HepG2 (cell line): ENCODE results near the gene FAM81B. TPM values are rescaled to one million over a fixed set of nuclear protein-coding genes. Genes with fewer than 3 reads are reported as not detected.

Experiments used
- ATAC-seq: fragments of 200-7000 bp; cut with Tn5 transposase; 3 replicates; pipeline ENCODE4 v1.9.1; 2020; ENCODE audit warnings: mild to moderate bottlenecking, moderate library complexity
- BruUV-seq: library from RNA; stranded (reverse); fragments of 400-500 nt; replicated peaks from 2 replicates; lab custom pipeline; 2021; lab: Mats Ljungman, UMichigan
- CTCF ChIA-PET: fragments of 300-600 bp; formaldehyde crosslinking; extraction: SDS; loops from one replicate; lab custom pipeline; 2021; ENCODE audit warnings: low total read pairs, inconsistent platforms, low intra/inter-chr PET ratio; lab: Yijun Ruan, JAX
- POLR2A ChIA-PET: fragments of 350-600 bp; sonication (Branson Sonifier 250); formaldehyde crosslinking; loops from one replicate; lab custom pipeline; 2020; ENCODE audit warnings: antibody characterized with exemption, inconsistent platforms; lab: Yijun Ruan, JAX
- DNase-seq: peaks from one replicate; pipeline ENCODE4 v3.0.0-alpha.2; 2015; ENCODE audit warnings: low spot score
- FAIRE-seq: peaks from 3 replicates; lab custom pipeline; 2011; peaks lifted over from hg19 to GRCh38; lab: Jason Lieb, UNC
- H2AFZ ChIP-seq: one replicate; pipeline ENCODE4 v1.6.1; 2011; ENCODE audit warnings: low read length, inconsistent platforms
- H3K27ac ChIP-seq: fragments of 300-600 bp; 3 replicates; pipeline ENCODE4 v1.8.0; 2011; ENCODE audit warnings: mixed run types, mild to moderate bottlenecking, mixed read lengths, low read length, inconsistent platforms; ENCODE audit not compliant: insufficient read depth; ENCODE audit errors: extremely low read length
- H3K27me3 ChIP-seq, 2 experiments: fragments of 200-600 bp in 1 of 2; 2 replicates in 1 of 2; 3 replicates in 1 of 2; pipeline versions ENCODE4 v1.6.0 to v1.8.0; 2011; ENCODE audit warnings: low read length in 2 of 2, mild to moderate bottlenecking in 2 of 2, moderate library complexity in 2 of 2, inconsistent platforms in 1 of 2; ENCODE audit not compliant: insufficient read depth in 2 of 2, control insufficient read depth in 1 of 2
- H3K36me3 ChIP-seq, 2 experiments: fragments of 200-600 bp in 1 of 2; replicated peaks in 1 of 2; 2 replicates in 1 of 2; 3 replicates in 1 of 2; pipeline versions ENCODE4 v1.5.1 to v1.8.0; 2011; ENCODE audit warnings: low read length in 2 of 2, inconsistent platforms in 1 of 2; ENCODE audit not compliant: insufficient read depth in 2 of 2, control insufficient read depth in 1 of 2
- H3K4me1 ChIP-seq: 2 replicates; pipeline ENCODE4 v1.5.1; 2012; ENCODE audit warnings: low read length, inconsistent platforms; ENCODE audit not compliant: insufficient read depth
- H3K4me2 ChIP-seq: 2 replicates; pipeline ENCODE4 v1.6.0; 2011; ENCODE audit warnings: low read depth, low read length, inconsistent platforms
- H3K4me3 ChIP-seq, 3 experiments: fragments of 200-600 bp in 1 of 3; sonication (generic), shearing (Covaris generic) in 1 of 3; replicated peaks in 1 of 3; 2 replicates each; pipeline ENCODE4 v1.5.1; 2011 to 2016; ENCODE audit warnings: low read length in 3 of 3, inconsistent platforms in 2 of 3, low read depth in 2 of 3, mild to moderate bottlenecking in 2 of 3, control low read depth in 1 of 3, mixed read lengths in 1 of 3; ENCODE audit not compliant: insufficient read depth in 1 of 3
- H3K79me2 ChIP-seq: one replicate; pipeline ENCODE4 v1.6.1; 2011; ENCODE audit warnings: low read length, inconsistent platforms; ENCODE audit not compliant: insufficient read depth
- H3K9ac ChIP-seq: 2 replicates; pipeline ENCODE4 v1.6.0; 2011; ENCODE audit warnings: mild to moderate bottlenecking, low read depth, low read length, inconsistent platforms; ENCODE audit not compliant: insufficient read depth
- H3K9me3 ChIP-seq: 2 replicates; pipeline ENCODE4 v1.5.1; 2012; ENCODE audit warnings: mild to moderate bottlenecking, low read length
- H4K20me1 ChIP-seq: 2 replicates; pipeline ENCODE4 v1.6.0; 2011; ENCODE audit warnings: inconsistent platforms, mild to moderate bottlenecking, low read length, moderate library complexity; ENCODE audit not compliant: insufficient read depth
- AKAP8 ChIP-seq: sonication (generic); formaldehyde crosslinking; IDR thresholded peaks from 2 replicates; pipeline ENCODE4 v1.5.1; 2020; ENCODE audit warnings: mild to moderate bottlenecking, missing genetic modification reagents
- E2F5 ChIP-seq: sonication (generic); formaldehyde crosslinking; conservative IDR thresholded peaks from 2 replicates; pipeline ENCODE4 v1.4.0; 2020; ENCODE audit warnings: missing genetic modification reagents
- FOXO1 ChIP-seq: sonication (generic); formaldehyde crosslinking; IDR thresholded peaks from 2 replicates; pipeline ENCODE4 v1.4.0; 2020; ENCODE audit warnings: missing genetic modification reagents
- HOXA7 ChIP-seq: sonication (generic); formaldehyde crosslinking; IDR thresholded peaks from 2 replicates; pipeline ENCODE4 v1.8.1; 2022; ENCODE audit warnings: mild to moderate bottlenecking, missing genetic modification reagents, moderate library complexity
- KAT7 ChIP-seq: IDR thresholded peaks from 2 replicates; pipeline ENCODE4 v1.6.1; 2018; ENCODE audit warnings: borderline replicate concordance, missing compliant biosample characterization
- NFAT5 ChIP-seq: sonication (generic); formaldehyde crosslinking; IDR thresholded peaks from 2 replicates; pipeline ENCODE4 v1.4.0; 2020; ENCODE audit warnings: missing genetic modification reagents
- TRIM22 ChIP-seq: fragments of 450-650 bp; IDR thresholded peaks from 2 replicates; pipeline ENCODE4 v1.6.1; 2017
- ZNF350 ChIP-seq: sonication (generic); formaldehyde crosslinking; IDR thresholded peaks from 2 replicates; pipeline ENCODE4 v1.4.0; 2020; ENCODE audit warnings: mild to moderate bottlenecking, low read depth, missing genetic modification reagents, borderline replicate concordance
- ZNF383 ChIP-seq: sonication (generic); formaldehyde crosslinking; IDR thresholded peaks from 2 replicates; pipeline ENCODE4 v1.4.0; 2020; ENCODE audit warnings: missing genetic modification reagents, mild to moderate bottlenecking, borderline replicate concordance
- ZNF7 ChIP-seq: IDR thresholded peaks from 2 replicates; pipeline ENCODE4 v1.6.1; 2016; ENCODE audit warnings: missing biosample characterization, missing genetic modification reagents
- ZNF83 ChIP-seq: sonication (generic); formaldehyde crosslinking; IDR thresholded peaks from 2 replicates; pipeline ENCODE4 v1.4.0; 2020; ENCODE audit warnings: missing genetic modification reagents, mild to moderate bottlenecking, borderline replicate concordance
- WGBS: methylation state at CpG from one replicate; pipeline ENCODE4 v1.1.6; 2017; ENCODE audit warnings: low lambda C conversion rate; 5-methylcytosine and 5-hydroxymethylcytosine counted together
- in situ Hi-C: cut with HindIII; loops from 2 replicates; pipeline ENCODE4 v1.10.0; 2017; ENCODE audit warnings: low pct_unique_long_range_greater_than_20kb; ENCODE audit not compliant: extremely low pct_ligation_motif_present
- intact Hi-C: fragments of 100-400 bp; cut with micrococcal nuclease; formaldehyde crosslinking; loops from one replicate; pipeline ENCODE4 v1.10.0; 2022; ENCODE audit not compliant: unreplicated experiment
- polyA plus RNA-seq, 8 experiments: library from polyadenylated mRNA; depleted of rRNA in 3 of 8; stranded (reverse) in 7 of 8; unstranded in 1 of 8; fragments of >200 nt; fragmentation: Illumina TruSeq in 4 of 8; extraction: Trizol in 4 of 8; gene quantifications; 2 replicates each; pipeline versions ENCODE4 v1.2.1 to v1.2.3, GENCODE V29; 2011 to 2016; ENCODE audit warnings: low read depth in 4 of 8, missing spikeins in 1 of 8, mixed read lengths in 1 of 8; ENCODE audit not compliant: insufficient read depth in 1 of 8
- total RNA-seq, 5 experiments: library from RNA; depleted of rRNA; stranded (reverse); fragments of >200 nt; fragmentation: Illumina TruSeq; extraction: Trizol; gene quantifications; 2 replicates each; pipeline ENCODE4 v1.2.3, GENCODE V29; 2016; ENCODE audit warnings: low read depth in 1 of 5

The FAM81B gene
- total and polyA plus RNA-seq, 2 of the 13 experiments (the other 11 are each of a cell fraction or from before 2014, with no cell fraction given): not detected

GRCh38 chr5:95449460-95449859 lies 58.3 kb downstream of the FAM81B start:
- no peak for FAIRE-seq
- no peak overlapping the region for H2AFZ ChIP-seq
- H3K27me3 ChIP-seq: no peaks in the 10 kb centered on the region
- H3K4me3 ChIP-seq: no peak overlapping the region
- ATAC-seq: 0 out of 3 replicates have a peak, but pooled peaks have one; percentile 38
- no peaks in the 10 kb centered on the region for H3K36me3 ChIP-seq
- H3K9ac ChIP-seq: no peak overlapping the region
- no peaks in the 10 kb centered on the region for H3K9me3 ChIP-seq
- no peaks in the 10 kb centered on the region for H3K4me1 ChIP-seq
- H3K79me2 ChIP-seq: no peaks in the 10 kb centered on the region
- in situ Hi-C loops: no loop called here
- 2% methylated on average over 2 of the region's 2 CpGs for WGBS
- no peaks in the 10 kb centered on the region for H4K20me1 ChIP-seq
- H3K4me2 ChIP-seq: no peak overlapping the region
- no peak overlapping the region for H3K27ac ChIP-seq
- ChIA-PET CTCF (no interaction called here), POLR2A (no interaction called here)
- intact Hi-C loops: no loop called here
- TF ChIP-seq ZNF7: peak; percentile 94
- TF ChIP-seq E2F5 (CRISPR knock-in tag): no peak
- no peak for DNase-seq
- no TSS peak for BruUV-seq

GRCh38 chr5:95454536-95454935 lies 63.4 kb downstream of the FAM81B start:
- no peak for TF ChIP-seq FOXO1 (CRISPR knock-in tag)
- TF ChIP-seq AKAP8 (CRISPR knock-in tag): no peak
- no peak for TF ChIP-seq HOXA7 (CRISPR knock-in tag)
- TF ChIP-seq TRIM22: no peak
- no peak for TF ChIP-seq KAT7
- no peak for TF ChIP-seq ZNF383 (CRISPR knock-in tag)
- no peak for TF ChIP-seq ZNF83 (CRISPR knock-in tag)
- TF ChIP-seq NFAT5 (CRISPR knock-in tag): no peak
- no peak for TF ChIP-seq ZNF350 (CRISPR knock-in tag)
- FAIRE-seq (no peak), ATAC-seq (no peak), DNase-seq (no peak)
- intact Hi-C loops: no loop called here
- ChIA-PET CTCF (no interaction called here), POLR2A (no interaction called here)
- Histone ChIP-seq H3K9ac (no peak overlapping the region), H3K4me2 (no peak overlapping the region), H4K20me1 (no peaks in the 10 kb centered on the region), H3K4me1 (no peaks in the 10 kb centered on the region), H3K27me3 (no peaks in the 10 kb centered on the region), H3K9me3 (no peaks in the 10 kb centered on the region), H3K36me3 (no peaks in the 10 kb centered on the region), H3K4me3 (no peak overlapping the region), H3K79me2 (no peaks in the 10 kb centered on the region), H2AFZ (no peak overlapping the region), H3K27ac (no peak overlapping the region)
- 45% methylated on average over 2 of the region's 2 CpGs for WGBS
- BruUV-seq: no TSS peak
- in situ Hi-C loops: no loop called here
